Calu3 (cell line): Measurements from ENCODE around the gene SPDYE16. TPM values are rescaled to one million over a fixed set of nuclear protein-coding genes. Genes with fewer than 3 reads are reported as not detected.
"Not testable (repeated sequence)": the region's sequence is repeated elsewhere in the genome, so short reads cannot be mapped to it uniquely, and the experiment has no call there.

Source experiments
- BruUV-seq: library from RNA; stranded (reverse); fragments of 400-500 nt; replicated peaks from 2 replicates; lab custom pipeline; 2021; lab: Mats Ljungman, UMichigan
- CTCF ChIA-PET: fragments of 300-600 bp; sonication (Branson Sonifier 250); formaldehyde crosslinking; loops from one replicate; lab custom pipeline; 2022; ENCODE audit warnings: antibody characterized with exemption; lab: Charles Lee
- DNase-seq: peaks from one replicate; pipeline ENCODE4 v3.0.0; 2022
- H3K27ac Mint-ChIP-seq: one replicate; pipeline ENCODE4 v1.8.0; 2022; ENCODE audit warnings: mixed read lengths; ENCODE audit not compliant: unreplicated experiment
- H3K27me3 Mint-ChIP-seq: one replicate; pipeline ENCODE4 v1.8.0; 2022; ENCODE audit warnings: mixed read lengths; ENCODE audit not compliant: unreplicated experiment
- H3K36me3 Mint-ChIP-seq: one replicate; pipeline ENCODE4 v1.8.0; 2022; ENCODE audit warnings: mild to moderate bottlenecking, moderate library complexity, mixed read lengths; ENCODE audit not compliant: insufficient read depth, unreplicated experiment
- H3K4me1 Mint-ChIP-seq: one replicate; pipeline ENCODE4 v1.8.0; 2022; ENCODE audit warnings: mild to moderate bottlenecking, low read depth, mixed read lengths; ENCODE audit not compliant: unreplicated experiment
- H3K4me3 Mint-ChIP-seq: one replicate; pipeline ENCODE4 v1.8.0; 2022; ENCODE audit warnings: mild to moderate bottlenecking, low read depth, moderate library complexity, mixed read lengths; ENCODE audit not compliant: unreplicated experiment
- H3K9me3 Mint-ChIP-seq: one replicate; pipeline ENCODE4 v1.8.0; 2022; ENCODE audit warnings: low read depth, mixed read lengths; ENCODE audit not compliant: unreplicated experiment
- intact Hi-C: fragments of 100-400 bp; cut with micrococcal nuclease; formaldehyde crosslinking; loops from one replicate; pipeline ENCODE4 v1.10.0; 2022; ENCODE audit not compliant: unreplicated experiment
- total RNA-seq: library from RNA; stranded (reverse); gene quantifications from 2 replicates; pipeline ENCODE4 v1.2.3, GENCODE V29; 2022

Gene SPDYE16
- total RNA-seq, 1 experiment from 2014 or later: not detected

DNA sequence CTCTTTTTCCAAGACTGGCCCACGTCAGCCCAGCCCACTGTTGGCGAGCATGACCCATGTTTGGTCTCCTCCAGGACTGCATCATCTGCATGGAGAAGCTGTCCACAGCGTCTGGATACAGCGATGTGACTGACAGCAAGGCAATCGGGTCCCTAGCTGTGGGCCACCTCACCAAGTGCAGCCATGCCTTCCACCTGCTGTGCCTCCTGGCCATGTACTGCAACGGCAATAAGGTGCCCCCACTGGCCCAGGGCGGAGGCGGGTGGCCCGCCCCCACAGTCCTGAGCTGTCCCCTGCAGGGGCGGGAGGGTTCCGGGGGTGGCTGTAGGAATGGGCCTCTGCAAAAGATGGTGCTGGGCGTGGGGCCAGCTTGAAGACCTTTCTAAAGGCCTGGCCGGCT lies 40.9 kb downstream of the SPDYE16 start:
- peaks cover 23% of the 10 kb centered on the region for H3K36me3 Mint-ChIP-seq
- H3K4me3 Mint-ChIP-seq, H3K27ac Mint-ChIP-seq, H3K4me1 Mint-ChIP-seq, DNase-seq, BruUV-seq, intact Hi-C loops, H3K9me3 Mint-ChIP-seq, H3K27me3 Mint-ChIP-seq, CTCF ChIA-PET: not testable (repeated sequence)

DNA sequence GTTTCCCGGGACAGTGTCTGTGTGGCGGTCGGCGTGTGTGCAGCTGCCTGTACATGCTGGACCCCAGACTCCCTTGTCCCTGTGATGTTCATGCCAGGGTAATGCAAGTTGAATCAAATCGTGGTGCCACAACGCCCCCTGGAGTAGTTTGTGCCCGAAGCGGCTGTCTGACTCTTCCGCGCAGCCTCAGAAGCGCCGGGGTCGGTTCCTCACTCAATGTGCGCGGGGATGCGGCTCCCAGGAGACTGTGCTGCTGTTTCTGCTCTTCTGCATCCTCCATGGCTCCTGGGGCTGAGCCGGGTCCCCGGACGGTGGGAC lies 43.2 kb downstream of the SPDYE16 start:
- H3K9me3 Mint-ChIP-seq, DNase-seq, H3K27me3 Mint-ChIP-seq, H3K4me3 Mint-ChIP-seq, intact Hi-C loops, H3K27ac Mint-ChIP-seq, H3K4me1 Mint-ChIP-seq, BruUV-seq, CTCF ChIA-PET: not testable (repeated sequence)
- peaks cover 10% of the 10 kb centered on the region for H3K36me3 Mint-ChIP-seq

DNA sequence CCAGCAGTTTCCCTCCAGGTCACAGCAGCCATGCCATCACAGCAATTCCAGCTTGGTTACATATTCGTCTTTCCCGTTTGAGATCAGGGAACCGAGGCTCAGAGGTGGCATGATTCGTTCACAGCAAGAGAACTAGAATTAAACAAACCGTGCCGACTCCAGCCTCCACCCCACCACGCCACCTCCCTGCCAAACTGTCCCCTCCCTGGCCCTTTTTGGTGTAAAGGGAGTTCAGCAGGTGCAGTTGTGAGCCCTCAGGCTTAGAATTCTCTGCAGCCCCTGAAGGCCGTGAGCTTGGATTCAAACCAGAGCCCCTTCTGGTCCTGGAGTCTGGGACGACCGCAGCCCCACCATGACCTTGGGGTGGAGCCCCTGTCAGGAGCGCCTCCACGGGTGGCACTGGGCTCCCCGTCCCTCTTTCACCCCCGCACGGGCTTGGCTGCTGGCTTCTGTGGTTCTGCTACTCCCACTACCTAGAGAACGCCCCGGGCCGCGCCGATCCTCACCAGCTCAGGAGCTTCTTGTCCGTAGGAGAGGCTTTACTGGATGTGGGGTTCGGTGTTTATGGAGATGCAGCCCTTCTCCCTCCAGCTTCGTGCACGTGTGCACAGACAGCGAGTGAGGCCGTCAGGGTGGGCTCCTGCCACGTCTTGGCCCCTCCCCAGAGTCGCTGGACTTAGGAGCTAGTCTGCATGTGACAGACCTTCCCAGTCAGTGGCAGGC lies 43.7 kb downstream of the SPDYE16 start:
- BruUV-seq, H3K27me3 Mint-ChIP-seq, H3K27ac Mint-ChIP-seq, H3K4me3 Mint-ChIP-seq, CTCF ChIA-PET, H3K4me1 Mint-ChIP-seq, H3K9me3 Mint-ChIP-seq, DNase-seq, intact Hi-C loops: not testable (repeated sequence)
- H3K36me3 Mint-ChIP-seq: peaks cover 10% of the 10 kb centered on the region

DNA sequence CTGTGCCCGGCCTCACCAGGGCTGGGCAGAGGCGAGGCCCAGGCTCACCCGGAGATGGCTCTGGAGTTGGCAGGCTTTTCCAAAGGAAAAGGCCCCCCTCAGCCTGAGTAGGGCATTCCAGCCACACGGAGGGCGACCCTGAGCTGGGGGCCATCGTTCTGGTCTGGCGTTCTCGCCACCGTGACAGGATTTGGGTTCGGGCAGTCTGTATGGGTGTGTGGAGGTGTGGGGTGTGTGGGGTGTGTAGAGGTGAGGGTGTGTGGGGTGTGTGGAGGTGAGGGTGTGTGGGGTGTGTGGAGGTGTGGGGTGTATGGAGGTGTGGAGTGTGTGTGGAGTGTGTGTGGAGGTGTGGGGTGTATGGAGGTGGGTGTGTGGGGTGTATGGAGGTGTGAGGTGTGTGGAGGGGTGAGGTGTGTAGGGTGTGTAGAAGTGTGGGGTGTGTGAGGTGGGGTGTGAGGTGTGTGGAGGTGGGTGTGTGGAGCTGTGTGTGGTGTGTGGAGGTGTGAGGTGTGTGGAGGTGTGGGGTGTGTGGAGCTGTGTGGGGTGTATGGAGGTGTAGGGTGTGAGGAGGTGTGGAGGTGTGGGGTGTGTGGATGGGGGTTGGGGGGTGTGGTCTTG lies 44.4 kb downstream of the SPDYE16 start:
- intact Hi-C loops, CTCF ChIA-PET, H3K4me3 Mint-ChIP-seq, DNase-seq, H3K27me3 Mint-ChIP-seq, H3K4me1 Mint-ChIP-seq, BruUV-seq, H3K9me3 Mint-ChIP-seq, H3K27ac Mint-ChIP-seq: not testable (repeated sequence)
- H3K36me3 Mint-ChIP-seq: peaks cover 10% of the 10 kb centered on the region

DNA sequence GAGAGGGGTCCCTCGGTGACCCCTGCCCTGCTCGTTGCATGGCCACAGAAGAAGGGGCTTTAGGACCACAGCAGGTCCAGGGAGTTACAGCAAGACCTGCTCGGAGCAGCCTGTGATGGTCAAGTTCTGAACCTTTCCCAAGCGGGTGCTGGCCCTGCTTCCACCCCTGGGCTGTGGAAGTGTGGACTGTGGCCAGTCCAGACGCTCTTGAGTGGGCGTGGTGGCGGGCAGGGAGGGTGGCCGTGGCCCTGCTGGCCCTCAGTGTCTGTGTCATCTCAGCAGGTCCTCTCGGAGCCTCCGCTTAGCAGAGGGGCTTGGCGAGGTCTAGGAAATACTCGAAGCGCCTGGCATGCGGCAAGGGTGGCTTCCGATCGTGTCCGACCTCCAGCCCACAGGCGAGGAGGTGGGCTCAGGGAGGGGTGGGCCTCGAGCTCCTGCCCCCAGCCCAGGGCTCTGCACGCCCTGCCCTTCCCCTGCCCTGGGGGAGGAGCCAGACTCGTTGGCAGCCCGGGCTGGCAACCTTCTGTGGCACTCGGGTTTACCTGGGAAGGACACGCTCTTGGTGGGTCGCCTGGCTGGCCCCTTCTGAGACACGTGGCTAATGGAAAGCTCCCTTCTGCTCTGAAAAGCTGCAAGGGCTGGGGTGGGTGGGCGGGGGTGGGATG lies 45.0 kb downstream of the SPDYE16 start:
- H3K36me3 Mint-ChIP-seq: peaks cover 10% of the 10 kb centered on the region
- DNase-seq, H3K4me1 Mint-ChIP-seq, BruUV-seq, H3K27ac Mint-ChIP-seq, H3K4me3 Mint-ChIP-seq, CTCF ChIA-PET, H3K27me3 Mint-ChIP-seq, intact Hi-C loops, H3K9me3 Mint-ChIP-seq: not testable (repeated sequence)

DNA sequence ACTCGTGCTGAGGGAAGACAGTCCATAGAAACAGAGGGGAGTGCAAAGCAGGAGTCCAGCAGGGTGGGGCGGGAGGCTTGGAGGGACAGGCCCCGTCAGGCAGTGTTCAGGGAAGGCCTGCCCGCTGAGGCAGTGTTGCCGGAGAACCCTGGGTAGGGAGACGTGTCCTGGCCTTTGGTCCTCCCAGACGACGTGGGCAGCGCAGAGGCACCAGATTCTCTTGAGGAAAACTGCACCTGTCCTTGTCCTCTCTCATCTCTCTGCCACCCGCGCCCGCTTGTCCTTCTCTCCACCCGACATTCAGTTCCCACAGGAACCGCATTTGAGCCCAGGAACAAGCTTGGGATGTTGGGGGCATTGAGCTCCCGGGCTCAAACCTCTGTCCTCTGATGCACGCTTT lies 47.4 kb downstream of the SPDYE16 start:
- H3K27me3 Mint-ChIP-seq, H3K27ac Mint-ChIP-seq, CTCF ChIA-PET, H3K4me1 Mint-ChIP-seq, BruUV-seq, H3K9me3 Mint-ChIP-seq, DNase-seq, intact Hi-C loops, H3K36me3 Mint-ChIP-seq, H3K4me3 Mint-ChIP-seq: not testable (repeated sequence)

DNA sequence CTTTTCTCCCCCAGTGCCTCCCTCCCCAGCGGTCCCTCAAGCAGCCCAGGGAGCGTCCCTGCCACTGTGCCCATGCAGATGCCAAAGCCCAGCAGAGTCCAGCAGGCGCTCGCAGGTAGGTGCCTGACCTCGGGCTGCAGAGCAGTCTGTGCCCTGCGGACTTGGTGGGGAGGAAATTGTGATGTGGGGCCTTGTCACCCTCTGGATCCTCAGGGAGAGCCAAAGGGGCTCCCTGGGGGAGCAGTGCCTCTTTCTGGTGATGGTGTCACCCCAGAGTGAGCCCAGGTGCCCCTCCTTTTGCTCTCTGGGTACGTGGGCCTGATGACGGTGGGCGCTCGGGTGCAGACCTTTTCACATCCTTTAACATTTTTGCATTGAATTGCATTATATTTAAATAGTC lies 51.0 kb downstream of the SPDYE16 start:
- intact Hi-C loops, H3K27ac Mint-ChIP-seq, H3K4me3 Mint-ChIP-seq, H3K27me3 Mint-ChIP-seq, DNase-seq, CTCF ChIA-PET, H3K4me1 Mint-ChIP-seq, H3K9me3 Mint-ChIP-seq, H3K36me3 Mint-ChIP-seq, BruUV-seq: not testable (repeated sequence)

DNA sequence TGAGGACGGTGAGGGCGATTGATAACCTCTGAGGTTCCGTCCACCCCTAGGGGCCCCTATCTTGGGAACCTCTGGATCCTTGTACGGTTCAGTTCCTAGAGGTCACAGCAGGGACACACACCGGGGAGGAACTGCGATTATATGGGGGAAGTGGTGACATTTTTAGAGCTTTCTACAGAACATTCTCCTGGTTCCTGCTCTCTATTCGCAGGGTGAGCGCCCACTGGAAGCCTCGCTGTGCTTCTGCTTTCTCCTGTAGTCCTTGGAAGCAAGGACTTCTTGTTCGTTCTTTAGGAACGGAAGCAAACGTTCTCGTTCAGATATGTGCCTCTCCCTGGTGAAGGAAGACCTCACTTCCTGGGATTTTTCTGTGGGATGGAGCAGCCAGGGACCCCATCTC lies 55.1 kb downstream of the SPDYE16 start:
- CTCF ChIA-PET, H3K4me3 Mint-ChIP-seq, H3K36me3 Mint-ChIP-seq, H3K27ac Mint-ChIP-seq, H3K9me3 Mint-ChIP-seq, DNase-seq, intact Hi-C loops, BruUV-seq, H3K27me3 Mint-ChIP-seq, H3K4me1 Mint-ChIP-seq: not testable (repeated sequence)

DNA sequence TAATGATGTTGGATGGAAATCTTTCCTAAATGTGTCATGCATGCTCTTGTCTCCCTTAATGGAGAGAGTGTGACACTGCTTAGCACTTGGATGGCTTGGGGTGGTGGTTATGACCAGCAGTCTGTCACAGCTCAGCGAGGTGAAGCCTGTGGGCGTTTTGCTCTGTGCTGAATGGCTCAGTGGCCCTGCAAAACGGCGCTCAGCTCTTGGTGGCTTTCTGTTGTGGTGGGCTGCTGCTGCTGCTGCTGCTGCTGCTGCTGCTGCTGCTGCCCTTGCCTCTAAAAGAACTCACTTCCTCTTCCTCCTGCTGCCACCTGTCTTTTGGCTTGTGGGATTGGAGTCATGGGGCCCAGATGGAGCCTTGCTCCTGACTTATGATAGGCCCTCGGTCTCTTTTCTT lies 56.5 kb downstream of the SPDYE16 start:
- intact Hi-C loops, H3K36me3 Mint-ChIP-seq, H3K4me1 Mint-ChIP-seq, CTCF ChIA-PET, DNase-seq, H3K9me3 Mint-ChIP-seq, H3K27me3 Mint-ChIP-seq, H3K4me3 Mint-ChIP-seq, BruUV-seq, H3K27ac Mint-ChIP-seq: not testable (repeated sequence)
